Activated B cell treated with CpG ODN at 0.5 μM for 24 hours (primary cell): ENCODE data around the gene NUAK2. TPM values are rescaled to one million over a fixed set of nuclear protein-coding genes. Genes with fewer than 3 reads are reported as not detected.
"Not testable (repeated sequence)": the region's sequence is repeated elsewhere in the genome, so short reads cannot be mapped to it uniquely, and the experiment has no call there.

ENCODE experiments used
- ATAC-seq: fragments of 200-7000 bp; cut with Tn5 transposase; one replicate; pipeline ENCODE4 v1.10.0; 2021; ENCODE audit warnings: low read depth, mild to moderate bottlenecking, moderate library complexity
- CTCF ChIA-PET: fragments of 350-600 bp; sonication (Branson Sonifier 250); formaldehyde crosslinking; loops from one replicate; lab custom pipeline; 2021; ENCODE audit warnings: antibody characterized with exemption; lab: Charles Lee
- POLR2A ChIA-PET: fragments of 350-600 bp; sonication (Branson Sonifier 250); formaldehyde crosslinking; loops from one replicate; lab custom pipeline; 2021; ENCODE audit warnings: antibody characterized with exemption; lab: Charles Lee
- DNase-seq: peaks from one replicate; pipeline ENCODE4 v3.0.0; 2022
- H3K27ac Mint-ChIP-seq: one replicate; pipeline ENCODE4 v1.8.0; 2020; ENCODE audit warnings: mixed read lengths
- H3K27me3 Mint-ChIP-seq: one replicate; pipeline ENCODE4 v1.8.0; 2021; ENCODE audit warnings: mixed read lengths
- H3K36me3 Mint-ChIP-seq: one replicate; pipeline ENCODE4 v1.8.0; 2021; ENCODE audit warnings: low read depth, mixed read lengths
- H3K4me1 Mint-ChIP-seq: one replicate; pipeline ENCODE4 v1.8.0; 2021; ENCODE audit warnings: mixed read lengths
- H3K4me3 Mint-ChIP-seq: one replicate; pipeline ENCODE4 v1.8.0; 2020; ENCODE audit warnings: mild to moderate bottlenecking, mixed read lengths
- H3K9me3 Mint-ChIP-seq: one replicate; pipeline ENCODE4 v1.8.0; 2020; ENCODE audit warnings: mixed read lengths
- intact Hi-C: fragments of 100-400 bp; cut with micrococcal nuclease; formaldehyde crosslinking; loops from one replicate; pipeline ENCODE4 v1.15.1; 2024
- total RNA-seq: library from RNA; stranded (reverse); gene quantifications from 2 replicates; pipeline ENCODE4 v1.2.3, GENCODE V29; 2022
- TF ChIP-seq, protein P1 (sequence below): fragments of 200-600 bp; IDR thresholded peaks from one replicate; pipeline ENCODE4 v1.8.0; 2022; ENCODE audit warnings: antibody characterized with exemption, mild to moderate bottlenecking

NUAK2 gene
- total RNA-seq, 1 donor from 2014 or later, result 26.2 TPM

DNA sequence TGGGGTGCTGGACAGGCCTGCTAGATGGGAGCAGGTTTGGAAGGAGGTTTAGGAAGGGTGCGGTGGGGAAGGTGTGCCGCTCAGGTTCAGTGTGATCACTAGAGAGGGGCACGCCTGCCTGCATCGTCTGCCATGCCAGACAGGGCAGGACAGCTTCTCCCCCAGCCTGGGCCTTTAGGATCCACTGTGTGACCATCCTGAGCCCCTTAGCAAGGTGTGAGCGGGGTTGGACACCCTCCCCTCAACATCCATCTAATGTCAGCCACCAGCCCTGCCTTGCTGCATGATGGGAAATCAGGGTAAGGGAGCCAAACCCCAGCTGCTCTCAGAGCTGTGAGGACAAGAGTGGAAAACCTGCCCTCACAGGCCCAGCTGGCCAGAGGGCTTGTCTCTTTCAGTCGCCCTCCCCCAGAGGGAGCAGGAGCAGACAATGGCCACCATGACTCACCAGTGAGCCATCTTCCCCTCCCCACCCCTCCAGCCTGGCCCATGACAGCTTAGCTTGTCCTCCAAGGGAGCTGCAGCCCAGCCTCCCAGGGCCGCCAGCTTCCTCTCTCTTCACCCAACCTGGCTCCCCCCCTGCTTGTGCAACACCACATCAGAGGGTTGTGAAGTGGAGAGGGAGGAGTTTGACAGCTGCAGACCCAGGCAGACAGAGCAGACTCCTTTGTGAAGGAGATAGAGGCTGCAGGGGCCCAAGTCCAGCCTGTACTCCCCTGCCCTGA, 37.0 kb downstream of the NUAK2 start:
- H3K27me3 Mint-ChIP-seq, result no peaks in the 10 kb centered on the region
- H3K4me3 Mint-ChIP-seq, result peak overlapping the region; percentile 67
- POLR2A ChIA-PET, result interaction anchor here (0.5 to 35.7 kb wide), 8 partner anchors 8 to 1638 kb away, joined by 3 to 1622 read pairs (median 4); partner anchors contain the start of gene NUAK2
- peak overlapping the region; percentile 98 for H3K27ac Mint-ChIP-seq
- TF ChIP-seq, protein P1, sequence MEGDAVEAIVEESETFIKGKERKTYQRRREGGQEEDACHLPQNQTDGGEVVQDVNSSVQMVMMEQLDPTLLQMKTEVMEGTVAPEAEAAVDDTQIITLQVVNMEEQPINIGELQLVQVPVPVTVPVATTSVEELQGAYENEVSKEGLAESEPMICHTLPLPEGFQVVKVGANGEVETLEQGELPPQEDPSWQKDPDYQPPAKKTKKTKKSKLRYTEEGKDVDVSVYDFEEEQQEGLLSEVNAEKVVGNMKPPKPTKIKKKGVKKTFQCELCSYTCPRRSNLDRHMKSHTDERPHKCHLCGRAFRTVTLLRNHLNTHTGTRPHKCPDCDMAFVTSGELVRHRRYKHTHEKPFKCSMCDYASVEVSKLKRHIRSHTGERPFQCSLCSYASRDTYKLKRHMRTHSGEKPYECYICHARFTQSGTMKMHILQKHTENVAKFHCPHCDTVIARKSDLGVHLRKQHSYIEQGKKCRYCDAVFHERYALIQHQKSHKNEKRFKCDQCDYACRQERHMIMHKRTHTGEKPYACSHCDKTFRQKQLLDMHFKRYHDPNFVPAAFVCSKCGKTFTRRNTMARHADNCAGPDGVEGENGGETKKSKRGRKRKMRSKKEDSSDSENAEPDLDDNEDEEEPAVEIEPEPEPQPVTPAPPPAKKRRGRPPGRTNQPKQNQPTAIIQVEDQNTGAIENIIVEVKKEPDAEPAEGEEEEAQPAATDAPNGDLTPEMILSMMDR, result no peak
- H3K36me3 Mint-ChIP-seq, result peaks cover 1% of the 10 kb centered on the region
- peak; percentile 63 for DNase-seq
- peaks cover 90% of the 10 kb centered on the region for H3K4me1 Mint-ChIP-seq
- intact Hi-C loops, result loop anchor here (1.0 to 10.0 kb wide), 5 partner anchors 11 to 1997 kb away; partner anchors contain the start of genes FCMR, NUAK2 and PPP1R15B
- H3K9me3 Mint-ChIP-seq, result no peaks in the 10 kb centered on the region
- ATAC-seq, result peak; percentile 42
- CTCF ChIA-PET, result interaction anchor here (1.0 to 10.0 kb wide), 8 partner anchors 10 to 244 kb away, joined by 3 to 139 read pairs (median 18); partner anchors contain the start of gene NUAK2

DNA sequence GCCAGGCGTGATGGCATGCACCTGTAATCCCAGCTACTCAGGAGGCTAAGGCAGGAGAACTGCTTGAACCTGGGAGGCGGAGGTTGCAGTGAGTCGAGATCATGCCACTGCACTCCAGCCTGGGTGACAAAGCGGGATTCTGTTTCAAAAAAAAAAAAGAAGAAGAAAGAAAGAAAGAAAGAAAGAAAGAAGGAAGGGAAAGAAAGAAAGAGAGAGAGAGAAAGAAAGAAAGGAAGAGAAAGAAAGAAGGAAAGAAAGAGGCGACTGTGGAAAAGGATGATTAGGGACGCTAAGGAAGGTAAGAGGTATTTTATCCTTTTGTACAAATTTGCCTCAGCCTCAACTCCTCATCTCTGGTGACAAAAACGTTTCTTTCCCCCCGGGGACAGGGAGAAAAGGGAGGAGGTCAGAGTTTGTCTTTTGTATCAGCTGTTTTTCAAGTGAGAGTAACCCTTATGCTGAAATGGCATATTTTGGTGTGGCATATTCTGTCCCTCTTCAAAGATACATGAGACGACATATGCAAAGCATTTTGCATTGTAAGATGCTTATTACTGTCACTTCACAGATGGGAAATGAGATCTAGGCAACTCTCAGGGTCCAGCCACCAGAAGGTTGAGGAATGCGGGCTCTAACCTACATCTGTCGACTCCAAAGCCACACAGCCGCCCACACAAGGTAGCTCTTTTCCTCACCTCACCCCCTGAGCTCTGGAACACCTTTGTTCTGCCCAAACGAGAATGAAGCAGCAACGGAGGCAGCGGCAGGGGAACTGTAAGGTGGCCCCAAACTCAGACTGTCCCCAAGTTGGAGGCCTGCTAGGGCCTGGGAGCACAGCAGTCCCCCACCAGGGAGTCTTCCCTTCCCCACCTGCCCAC, 38.0 kb downstream of the NUAK2 start:
- peak overlapping the region; percentile 98 for H3K27ac Mint-ChIP-seq
- CTCF ChIA-PET, result interaction anchor here (1.0 to 10.0 kb wide), 5 partner anchors 10 to 245 kb away, joined by 3 to 139 read pairs (median 70); partner anchors contain the start of gene NUAK2
- H3K4me1 Mint-ChIP-seq, result peaks cover 94% of the 10 kb centered on the region
- TF ChIP-seq, protein P1, result no peak
- H3K4me3 Mint-ChIP-seq, result peak overlapping the region; percentile 39
- H3K36me3 Mint-ChIP-seq, result peaks cover 1% of the 10 kb centered on the region
- POLR2A ChIA-PET, result interaction anchor here (1.4 to 35.7 kb wide), 4 partner anchors 11 to 32 kb away, joined by 3 to 1622 read pairs (median 24); partner anchors contain the start of gene NUAK2
- no peaks in the 10 kb centered on the region for H3K27me3 Mint-ChIP-seq
- ATAC-seq (no peak), DNase-seq (no peak)
- intact Hi-C loops, result loop anchor here (2.0 to 10.0 kb wide), 3 partner anchors 37 to 1641 kb away; partner anchors contain the start of genes FCMR, NUAK2 and PPP1R15B
- H3K9me3 Mint-ChIP-seq, result no peaks in the 10 kb centered on the region

DNA sequence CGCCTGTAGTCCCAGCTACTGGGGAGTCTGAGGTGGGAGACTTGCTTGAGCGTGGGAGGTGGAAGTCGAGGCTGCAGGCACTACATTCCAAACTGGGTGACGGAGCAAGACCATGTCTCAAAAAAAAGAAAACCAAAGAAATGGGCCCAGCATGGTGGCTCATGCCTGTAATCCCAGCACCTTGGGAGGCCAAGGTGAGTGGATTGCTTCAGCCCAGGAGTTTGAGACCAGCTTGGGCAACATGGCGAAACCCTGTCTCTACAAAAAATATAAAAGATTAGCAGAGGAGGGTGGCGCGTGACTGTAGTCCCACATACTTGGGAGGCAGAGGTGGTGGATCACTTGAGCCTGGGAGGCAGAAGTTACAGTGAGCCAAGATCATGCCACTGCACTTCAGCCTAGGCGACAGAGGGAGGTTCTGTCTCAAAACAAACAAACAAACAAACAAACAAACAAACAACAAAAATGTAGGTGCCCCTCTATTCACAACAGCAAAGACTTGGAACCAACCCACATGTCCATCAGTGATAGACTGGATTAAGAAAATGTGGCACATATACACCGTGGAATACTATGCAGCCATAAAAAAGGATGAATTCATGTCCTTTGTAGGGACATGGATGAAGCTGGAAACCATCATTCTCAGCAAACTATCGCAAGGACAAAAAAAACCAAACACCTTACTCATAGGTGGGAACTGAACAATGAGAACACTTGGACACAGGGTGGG, 40.7 kb downstream of the NUAK2 start:
- H3K9me3 Mint-ChIP-seq, H3K4me3 Mint-ChIP-seq, DNase-seq: not testable (repeated sequence)

DNA sequence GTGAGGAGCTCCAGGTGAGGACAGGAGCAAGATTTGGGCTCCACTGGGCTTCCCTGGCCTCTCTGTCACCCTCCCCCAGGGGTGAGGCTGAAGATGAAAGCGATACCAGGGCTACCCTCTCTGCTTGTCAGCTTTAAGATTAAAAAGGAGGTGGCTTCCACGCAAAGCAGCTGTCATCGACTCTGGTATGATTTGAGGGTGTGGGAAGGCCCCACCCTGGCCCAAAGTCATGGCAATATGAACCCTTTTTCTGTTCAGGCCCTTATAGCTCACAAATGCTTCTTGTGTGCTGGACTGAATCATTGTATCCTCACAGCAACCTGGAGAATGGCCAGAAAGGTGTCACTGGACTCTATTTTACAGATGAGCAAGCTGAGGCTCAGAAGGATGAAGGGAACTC, 41.6 kb downstream of the NUAK2 start:
- ChIA-PET POLR2A (interaction anchor here (1.1 to 35.7 kb wide), 3 partner anchors 7 to 161 kb away, joined by 4 to 1622 read pairs (median 196); partner anchors contain the start of gene NUAK2), CTCF (interaction anchor here (1.1 to 10.5 kb wide), 4 partner anchors 9 to 45 kb away, joined by 3 to 139 read pairs (median 15); no protein-coding TSS in a partner anchor)
- H3K4me1 Mint-ChIP-seq, result peaks cover 94% of the 10 kb centered on the region
- intact Hi-C loops, result loop anchor here (10.0 kb wide), 2 partner anchors 865 to 1645 kb away; partner anchors contain the start of genes FCMR and PPP1R15B
- H3K9me3 Mint-ChIP-seq, result no peaks in the 10 kb centered on the region
- no peaks in the 10 kb centered on the region for H3K36me3 Mint-ChIP-seq
- ATAC-seq, result peak; percentile 37
- no peak for DNase-seq
- H3K4me3 Mint-ChIP-seq, result peak overlapping the region; percentile 56
- TF ChIP-seq, protein P1, result no peak
- no peaks in the 10 kb centered on the region for H3K27me3 Mint-ChIP-seq
- H3K27ac Mint-ChIP-seq, result peak overlapping the region; percentile 81

More for the DNA sequence above, 40.7 kb downstream of the NUAK2 start:
- not testable (repeated sequence) for H3K27me3 Mint-ChIP-seq, ATAC-seq, H3K36me3 Mint-ChIP-seq
- CTCF ChIA-PET, result interaction anchor here (1.8 to 10.5 kb wide), 4 partner anchors 7 to 45 kb away, joined by 15 to 139 read pairs (median 82); no protein-coding TSS in a partner anchor
- intact Hi-C loops, result loop anchor here (10.0 kb wide), 2 partner anchors 866 to 1644 kb away; partner anchors contain the start of genes FCMR and PPP1R15B
- peaks cover 94% of the 10 kb centered on the region for H3K4me1 Mint-ChIP-seq
- peak overlapping the region; percentile 81 for H3K27ac Mint-ChIP-seq
- POLR2A ChIA-PET, result interaction anchor here (1.1 to 35.7 kb wide), 3 partner anchors 6 to 160 kb away, joined by 4 to 1622 read pairs (median 196); partner anchors contain the start of gene NUAK2
